Measurements from ENCODE around the gene OGA.

DNA sequence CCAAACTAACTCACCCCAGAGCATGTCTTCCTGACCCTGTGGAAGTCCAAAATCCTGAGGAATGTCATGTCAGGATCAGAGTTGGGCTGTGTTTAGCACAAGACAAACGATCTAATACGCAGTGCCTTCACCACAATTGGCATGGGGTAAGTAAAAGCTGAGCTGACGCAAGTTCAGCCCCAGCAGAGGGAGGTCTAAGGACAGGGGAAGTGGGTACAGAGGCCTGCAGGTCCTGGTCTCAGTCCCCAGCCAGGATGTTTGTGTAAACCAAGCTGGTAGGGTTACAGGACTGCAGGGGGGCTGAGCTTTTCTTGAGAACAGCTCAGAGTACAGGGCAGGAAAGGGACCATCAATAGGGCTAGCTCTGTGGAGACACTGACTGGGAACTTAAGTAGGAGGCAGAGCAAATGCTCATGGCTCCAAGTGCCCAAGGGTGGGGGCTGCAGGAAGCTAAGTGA lies 30.7 kb upstream of the OGA start:
- TF ChIP-seq, protein P1, sequence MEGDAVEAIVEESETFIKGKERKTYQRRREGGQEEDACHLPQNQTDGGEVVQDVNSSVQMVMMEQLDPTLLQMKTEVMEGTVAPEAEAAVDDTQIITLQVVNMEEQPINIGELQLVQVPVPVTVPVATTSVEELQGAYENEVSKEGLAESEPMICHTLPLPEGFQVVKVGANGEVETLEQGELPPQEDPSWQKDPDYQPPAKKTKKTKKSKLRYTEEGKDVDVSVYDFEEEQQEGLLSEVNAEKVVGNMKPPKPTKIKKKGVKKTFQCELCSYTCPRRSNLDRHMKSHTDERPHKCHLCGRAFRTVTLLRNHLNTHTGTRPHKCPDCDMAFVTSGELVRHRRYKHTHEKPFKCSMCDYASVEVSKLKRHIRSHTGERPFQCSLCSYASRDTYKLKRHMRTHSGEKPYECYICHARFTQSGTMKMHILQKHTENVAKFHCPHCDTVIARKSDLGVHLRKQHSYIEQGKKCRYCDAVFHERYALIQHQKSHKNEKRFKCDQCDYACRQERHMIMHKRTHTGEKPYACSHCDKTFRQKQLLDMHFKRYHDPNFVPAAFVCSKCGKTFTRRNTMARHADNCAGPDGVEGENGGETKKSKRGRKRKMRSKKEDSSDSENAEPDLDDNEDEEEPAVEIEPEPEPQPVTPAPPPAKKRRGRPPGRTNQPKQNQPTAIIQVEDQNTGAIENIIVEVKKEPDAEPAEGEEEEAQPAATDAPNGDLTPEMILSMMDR (IDR thresholded peaks at IDR 0.05) = no peak
- no peak for TF ChIP-seq POLR2A (IDR thresholded peaks at IDR 0.05)
